PFSK-1 (cell line): Measurements from ENCODE around the gene QSOX1.

Source experiments
- POLR2AphosphoS5 ChIP-seq: IDR thresholded peaks from 2 replicates; pipeline ENCODE4 v1.6.1; 2012; ENCODE audit warnings: low read depth, mild to moderate bottlenecking, control low read depth, low read length, moderate library complexity
- REST ChIP-seq, 2 experiments: IDR thresholded peaks; 2 replicates each; pipeline versions ENCODE4 v1.6.1 to v1.8.0; 2011 to 2012; ENCODE audit warnings: low read depth in 2 of 2, low read length in 2 of 2, control low read depth in 1 of 2, inconsistent platforms in 1 of 2, mild to moderate bottlenecking in 1 of 2, moderate library complexity in 1 of 2; ENCODE audit not compliant: insufficient read depth in 1 of 2
- SIN3A ChIP-seq: IDR thresholded peaks from 2 replicates; pipeline ENCODE4 v1.6.1; 2012; ENCODE audit warnings: mild to moderate bottlenecking, low read length, moderate library complexity, borderline replicate concordance; ENCODE audit not compliant: insufficient read depth

DNA sequence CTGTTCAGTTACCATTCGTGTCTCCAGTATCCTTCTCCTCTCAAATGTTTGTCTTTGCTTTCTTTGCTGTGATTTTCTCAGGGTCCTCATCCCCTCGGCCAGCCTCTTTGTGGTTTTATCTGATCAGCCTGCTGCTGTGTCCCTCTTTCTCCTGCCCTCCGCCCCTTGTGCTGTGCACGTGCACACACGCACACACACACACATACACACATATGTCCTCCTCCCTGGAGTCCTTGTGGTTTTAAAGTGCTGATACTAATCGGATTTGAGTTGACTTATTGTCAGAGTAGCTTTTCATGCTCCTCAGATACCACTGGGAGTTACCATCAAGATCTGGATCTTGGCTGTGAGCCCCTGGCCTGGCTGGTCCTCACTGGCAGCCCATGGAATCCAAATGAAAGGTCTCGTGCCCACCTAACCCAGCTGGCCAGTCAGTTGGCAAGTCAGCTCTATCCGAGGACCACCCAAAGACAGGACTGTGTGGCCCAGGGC lies 34.1 kb downstream of the QSOX1 start:
- TF ChIP-seq REST (IDR thresholded peaks at IDR 0.05; ENCODE audit: insufficient read depth in 1 of 2, low read depth in 2 of 2, low read length in 2 of 2) (no peak), POLR2AphosphoS5 (no peak), SIN3A (no peak)
